H1 (cell line): ENCODE data around the gene COQ5. TPM values are rescaled to one million over a fixed set of nuclear protein-coding genes. Genes with fewer than 3 reads are reported as not detected.

ENCODE experiments used
- CTCF ChIA-PET: fragments of 300-600 bp; sonication (Branson Sonifier 250); formaldehyde crosslinking; loops from one replicate; lab custom pipeline; 2021; ENCODE audit not compliant: partially characterized antibody; lab: Charles Lee
- POLR2A ChIA-PET: fragments of 300-600 bp; sonication (Branson Sonifier 250); formaldehyde crosslinking; loops from one replicate; lab custom pipeline; 2021; ENCODE audit warnings: inconsistent platforms; ENCODE audit not compliant: partially characterized antibody; lab: Charles Lee
- DNase-seq, 2 experiments: peaks; one replicate each; pipeline versions ENCODE4 v3.0.0 to v3.0.0-alpha.2; 2010 to 2022; ENCODE audit warnings: low spot score in 2 of 2, low read depth in 1 of 2, mixed read lengths in 1 of 2
- FAIRE-seq: peaks from 2 replicates; lab custom pipeline; 2011; peaks lifted over from hg19 to GRCh38; lab: Jason Lieb, UNC
- H2AFZ ChIP-seq: 2 replicates; pipeline ENCODE4 v1.8.1; 2012; ENCODE audit warnings: low read length, inconsistent platforms
- H2AK5ac ChIP-seq: 2 replicates; pipeline ENCODE4 v1.6.1; 2013; ENCODE audit warnings: low read depth, low read length
- H2BK120ac ChIP-seq: replicated peaks from 2 replicates; pipeline ENCODE3; 2013; ENCODE audit warnings: low read depth, low read length, inconsistent platforms
- H2BK12ac ChIP-seq: 2 replicates; pipeline ENCODE4 v1.6.1; 2013; ENCODE audit warnings: low read depth, low read length
- H2BK15ac ChIP-seq: 2 replicates; pipeline ENCODE4 v1.6.1; 2013; ENCODE audit warnings: low read length
- H2BK20ac ChIP-seq: 2 replicates; pipeline ENCODE4 v1.6.1; 2013; ENCODE audit warnings: low read length
- H2BK5ac ChIP-seq: 2 replicates; pipeline ENCODE4 v1.6.1; 2013; ENCODE audit warnings: low read depth, low read length
- H3K14ac ChIP-seq: 2 replicates; pipeline ENCODE4 v1.6.1; 2013; ENCODE audit warnings: inconsistent platforms; ENCODE audit not compliant: insufficient read length
- H3K18ac ChIP-seq: 2 replicates; pipeline ENCODE4 v1.6.1; 2013; ENCODE audit warnings: low read length; ENCODE audit errors: extremely low read depth
- H3K23ac ChIP-seq: 2 replicates; pipeline ENCODE4 v1.6.1; 2013; ENCODE audit warnings: inconsistent platforms; ENCODE audit not compliant: insufficient read length
- H3K23me2 ChIP-seq: 2 replicates; pipeline ENCODE4 v1.6.1; 2013; ENCODE audit warnings: low read depth, low read length
- H3K27ac ChIP-seq: 2 replicates; pipeline ENCODE4 v1.6.1; 2011; ENCODE audit warnings: low read depth, low read length, inconsistent platforms
- H3K27me3 ChIP-seq, 4 experiments: replicated peaks in 1 of 4; 1 replicate in 1 of 4; 2 replicates in 3 of 4; pipeline versions ENCODE4 v1.6.1 to v1.8.1; 2011 to 2013; ENCODE audit warnings: low read length in 3 of 4, mild to moderate bottlenecking in 3 of 4, inconsistent platforms in 2 of 4, mixed read lengths in 2 of 4, moderate library complexity in 1 of 4; ENCODE audit not compliant: control insufficient read depth in 3 of 4, insufficient read depth in 3 of 4; ENCODE audit errors: extremely low read depth in 1 of 4
- H3K36me3 ChIP-seq, 4 experiments: 2 replicates each; pipeline versions ENCODE4 v1.6.1 to v1.8.1; 2011 to 2013; ENCODE audit warnings: mild to moderate bottlenecking in 4 of 4, low read length in 3 of 4, moderate library complexity in 2 of 4, control low read depth in 1 of 4, inconsistent platforms in 1 of 4; ENCODE audit not compliant: insufficient read depth in 4 of 4, control insufficient read depth in 2 of 4
- H3K4ac ChIP-seq: replicated peaks from 2 replicates; pipeline ENCODE3; 2013; ENCODE audit warnings: low read length, low read depth, mixed read lengths, inconsistent platforms; ENCODE audit not compliant: insufficient read length
- H3K4me1 ChIP-seq, 4 experiments: replicated peaks in 1 of 4; 1 replicate in 1 of 4; 2 replicates in 3 of 4; pipeline versions ENCODE4 v1.6.1 to v1.8.1; 2011 to 2013; ENCODE audit warnings: low read length in 3 of 4, inconsistent platforms in 2 of 4, mixed read lengths in 1 of 4; ENCODE audit not compliant: insufficient read depth in 4 of 4, control insufficient read depth in 3 of 4
- H3K4me2 ChIP-seq, 2 experiments: 2 replicates each; pipeline versions ENCODE4 v1.6.1 to v1.8.1; 2011 to 2013; ENCODE audit warnings: low read depth in 2 of 2, low read length in 2 of 2, control low read depth in 1 of 2, inconsistent platforms in 1 of 2, mild to moderate bottlenecking in 1 of 2; ENCODE audit not compliant: insufficient read depth in 1 of 2
- H3K4me3 ChIP-seq, 4 experiments: fragments of 200-600, 300-600 bp in 1 of 4; sonication (generic), shearing (Covaris generic), sonication (Bioruptor Twin) in 1 of 4; 2 replicates each; pipeline versions ENCODE4 v1.5.1 to v1.8.1; 2011 to 2016; ENCODE audit warnings: low read length in 4 of 4, low read depth in 3 of 4, control low read depth in 2 of 4, inconsistent platforms in 2 of 4, mild to moderate bottlenecking in 2 of 4, mixed read lengths in 1 of 4, moderate library complexity in 1 of 4; ENCODE audit not compliant: insufficient read depth in 2 of 4; ENCODE audit errors: extremely low read depth in 1 of 4
- H3K56ac ChIP-seq: replicated peaks from 2 replicates; pipeline ENCODE3; 2013; ENCODE audit warnings: low read depth, mild to moderate bottlenecking, mixed read lengths, low read length, inconsistent platforms; ENCODE audit not compliant: insufficient read length
- H3K79me1 ChIP-seq: 2 replicates; pipeline ENCODE4 v1.6.1; 2013; ENCODE audit warnings: low read depth, low read length, control low read depth
- H3K79me2 ChIP-seq, 2 experiments: 2 replicates each; pipeline versions ENCODE4 v1.6.1 to v1.8.1; 2012 to 2013; ENCODE audit warnings: low read length in 2 of 2, mild to moderate bottlenecking in 2 of 2, inconsistent platforms in 1 of 2; ENCODE audit not compliant: insufficient read depth in 2 of 2, control insufficient read depth in 1 of 2
- H3K9ac ChIP-seq, 4 experiments: replicated peaks in 1 of 4; 1 replicate in 1 of 4; 2 replicates in 3 of 4; pipeline versions ENCODE4 v1.6.1 to v1.8.1; 2011 to 2013; ENCODE audit warnings: low read depth in 3 of 4, low read length in 3 of 4, control low read depth in 2 of 4, mild to moderate bottlenecking in 2 of 4, moderate library complexity in 2 of 4, inconsistent platforms in 1 of 4; ENCODE audit errors: extremely low read depth in 1 of 4
- H3K9me3 ChIP-seq, 2 experiments: 2 replicates each; pipeline versions ENCODE4 v1.6.1 to v1.8.1; 2012 to 2013; ENCODE audit warnings: mild to moderate bottlenecking in 2 of 2, moderate library complexity in 2 of 2, control low read depth in 1 of 2, inconsistent platforms in 1 of 2, low read depth in 1 of 2, low read length in 1 of 2, mixed read lengths in 1 of 2; ENCODE audit not compliant: insufficient read depth in 2 of 2
- H4K20me1 ChIP-seq, 2 experiments: replicated peaks in 1 of 2; 2 replicates each; pipeline versions ENCODE3 to v1.8.1; 2011 to 2013; ENCODE audit warnings: inconsistent platforms in 2 of 2, low read length in 2 of 2, mild to moderate bottlenecking in 1 of 2; ENCODE audit not compliant: insufficient read depth in 2 of 2, control insufficient read depth in 1 of 2
- H4K5ac ChIP-seq: 2 replicates; pipeline ENCODE4 v1.6.1; 2013; ENCODE audit warnings: low read length, low read depth, mixed read lengths, inconsistent platforms; ENCODE audit not compliant: insufficient read length
- H4K8ac ChIP-seq: 2 replicates; pipeline ENCODE4 v1.8.0; 2013; ENCODE audit warnings: mild to moderate bottlenecking, moderate library complexity, low read length, inconsistent platforms; ENCODE audit not compliant: insufficient read depth; ENCODE audit errors: extremely low read depth
- H4K91ac ChIP-seq: replicated peaks from 2 replicates; pipeline ENCODE3; 2013; ENCODE audit warnings: low read length, mixed read lengths, inconsistent platforms; ENCODE audit not compliant: insufficient read length
- WGBS, 2 experiments: shearing (Covaris generic) in 1 of 2; methylation state at CpG; one replicate each; pipeline versions ENCODE4 v1.1.6 to v1.1.7; 2013 to 2015; ENCODE audit warnings: low lambda C conversion rate in 2 of 2, mixed read lengths in 2 of 2, inconsistent platforms in 1 of 2, low coverage in 1 of 2, missing lambda C conversion rate in 1 of 2; ENCODE audit not compliant: insufficient replicate concordance in 2 of 2, insufficient coverage in 1 of 2, insufficient read length in 1 of 2; ENCODE audit errors: extremely low coverage in 1 of 2, missing lambda C conversion rate in 1 of 2; 5-methylcytosine and 5-hydroxymethylcytosine counted together
- polyA plus RNA-seq, 7 experiments: library from polyadenylated mRNA; depleted of rRNA in 3 of 7; stranded (reverse) in 5 of 7; unstranded in 2 of 7; fragments of >200 nt in 5 of 7; fragments of 200-250 nt in 2 of 7; gene quantifications; 1 replicate in 5 of 7; 2 replicates in 1 of 7; 4 replicates in 1 of 7; pipeline versions ENCODE4 v1.2.1 to v1.2.3, GENCODE V29; 2011 to 2013; ENCODE audit warnings: missing spikeins in 2 of 7, mixed read lengths in 2 of 7
- total RNA-seq: library from RNA; stranded (reverse); fragmentation: NEBNext Ultra II Directional; extraction: Animal tissue kit (Norgen Biotek cat#: 25700); gene quantifications from 2 replicates; pipeline ENCODE4 v1.2.1, GENCODE V29; 2021

COQ5 gene
- total and polyA plus RNA-seq, 2 of the 8 experiments (the other 6 are each of a cell fraction or from before 2014, with no cell fraction given), result 35.1 to 35.8 TPM

DNA sequence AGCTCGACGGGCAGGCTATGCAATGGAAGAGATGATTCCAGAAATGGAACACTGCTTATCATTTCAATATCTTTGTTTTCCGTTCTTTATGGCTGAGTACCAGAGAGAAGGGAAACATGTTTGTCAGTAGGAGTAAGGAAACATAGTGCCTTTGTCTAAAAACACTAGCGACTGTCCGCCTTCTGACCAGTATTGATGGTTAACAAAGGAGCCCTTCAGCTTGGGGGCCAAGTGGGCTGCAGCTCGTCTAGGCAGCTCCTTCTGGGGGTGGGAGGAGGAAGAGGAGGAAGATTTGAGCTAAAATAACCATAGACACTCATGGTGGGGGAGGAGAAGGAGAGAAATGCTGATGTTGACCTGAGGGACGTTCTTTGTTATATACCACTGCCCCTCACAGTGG, 15.0 kb downstream of the COQ5 start:
- POLR2A ChIA-PET, result interaction anchor here (1.3 to 5.1 kb wide), 6 partner anchors 10 to 47 kb away, joined by 3 to 31 read pairs (median 6); partner anchors contain the start of gene DYNLL1
- Histone ChIP-seq H3K4me3 (no peak overlapping the region), H4K8ac (no peak overlapping the region), H3K4me1 (no peaks in the 10 kb centered on the region), H3K14ac (no peak overlapping the region), H3K36me3 (peaks cover 8 to 45% (median 23%) of the 10 kb centered on the region in 4 experiments; a peak in 7 of 8 replicates), H3K56ac (no peak overlapping the region), H3K4ac (no peak overlapping the region), H2BK20ac (no peak overlapping the region), H3K27ac (no peak overlapping the region), H2BK120ac (no peak overlapping the region), H4K91ac (no peak overlapping the region), H3K23me2 (no peaks in the 10 kb centered on the region), H3K23ac (no peak overlapping the region), H3K4me2 (no peak overlapping the region), H3K79me1 (0 out of 2 replicates have a peak, but pooled peaks cover 2% of the 10 kb centered on the region), H3K79me2 (no peaks in the 10 kb centered on the region), H4K20me1 (no peaks in the 10 kb centered on the region), H2BK15ac (no peak overlapping the region), H2AK5ac (no peak overlapping the region), H3K18ac (no peak overlapping the region), H2BK5ac (no peak overlapping the region), H3K27me3 (no peaks in the 10 kb centered on the region), H2BK12ac (no peak overlapping the region), H3K9me3 (no peaks in the 10 kb centered on the region), H4K5ac (no peak overlapping the region), H2AFZ (no peak overlapping the region), H3K9ac (no peak overlapping the region)
- 92% methylated on average over 7 of the region's 7 CpGs; no CpG with 5 or more reads in 1 of the 2 experiments for WGBS, 2 experiments
- FAIRE-seq (no peak), DNase-seq (no peak)
- CTCF ChIA-PET, result interaction anchor here (1.4 to 1.5 kb wide), 2 partner anchors 10 to 57 kb away, joined by 3 read pairs; no protein-coding TSS in a partner anchor
